WTC11 (cell line): ENCODE results near the gene MTNR1B. TPM values are rescaled to one million over a fixed set of nuclear protein-coding genes. Genes with fewer than 3 reads are reported as not detected.

Experiments
- total RNA-seq: library from RNA; stranded (reverse); gene quantifications from 3 replicates; pipeline ENCODE4 v1.2.3, GENCODE V29; 2021

MTNR1B gene
- total RNA-seq, 1 experiment from 2014 or later: not detected

Other genes starting within 250 kb of the MTNR1B start
- gene SLC36A4, start 228.3 kb downstream of the MTNR1B start, total RNA-seq: 20.8 to 27.9 TPM (median 21.0 TPM) in 3 replicates